ENCODE results near the gene DOCK10.
A peak's percentile ranks its signal among the peaks of the same experiment; 100 is the strongest.

DOCK10 gene

GRCh38 chr2:224802407-224802806 is 239.9 kb downstream of the DOCK10 start:
- Mint-ChIP-seq H3K9me3 (ENCODE audit: low read depth) (no peaks in the 10 kb centered on the region), H3K4me1 (ENCODE audit: low read depth) (no peaks in the 10 kb centered on the region), H3K27me3 (no peaks in the 10 kb centered on the region), H3K27ac (peak overlapping the region; percentile 68), H3K36me3 (peaks cover 10% of the 10 kb centered on the region), H3K4me3 (no peak overlapping the region)

- H3K36me3 Mint-ChIP-seq = peaks cover 11% of the 10 kb centered on the region
- no peaks in the 10 kb centered on the region for H3K9me3 Mint-ChIP-seq (ENCODE audit: low read depth)
- H3K27ac Mint-ChIP-seq = peak overlapping the region; percentile 65
- H3K27me3 Mint-ChIP-seq = no peaks in the 10 kb centered on the region
- no peak overlapping the region for H3K4me3 Mint-ChIP-seq
- H3K4me1 Mint-ChIP-seq (ENCODE audit: low read depth) = no peaks in the 10 kb centered on the region
These were observed 240.9 kb downstream of the DOCK10 start for GRCh38 chr2:224801360-224801759.

GRCh38 chr2:224799691-224800090 is 242.6 kb downstream of the DOCK10 start:
- Mint-ChIP-seq H3K4me3 (no peak overlapping the region), H3K27ac (peak overlapping the region; percentile 34), H3K4me1 (ENCODE audit: low read depth) (no peaks in the 10 kb centered on the region)

DNA sequence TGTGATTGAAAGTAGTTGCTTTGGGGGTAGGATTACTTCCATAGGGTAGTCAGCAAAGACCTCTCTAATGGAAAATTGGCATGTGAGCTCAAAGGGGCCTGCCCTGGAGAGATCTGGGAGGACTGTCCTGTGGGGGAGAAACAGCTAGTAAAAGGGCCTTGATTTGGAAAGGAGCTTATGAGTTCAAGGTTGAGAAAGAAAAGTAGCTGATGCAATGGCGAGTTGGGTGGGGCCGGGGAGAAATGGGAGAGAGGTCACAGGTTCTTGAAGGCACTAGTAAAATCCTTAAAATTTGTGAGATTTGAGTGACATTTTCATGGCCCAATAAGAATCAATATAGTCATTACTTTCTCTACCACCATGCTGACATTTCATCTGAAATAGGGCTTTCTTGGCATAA is 244.1 kb downstream of the DOCK10 start:
- H3K4me1 Mint-ChIP-seq (ENCODE audit: low read depth) = no peaks in the 10 kb centered on the region
- H3K9me3 Mint-ChIP-seq (ENCODE audit: low read depth) = no peaks in the 10 kb centered on the region
- H3K36me3 Mint-ChIP-seq = peaks cover 11% of the 10 kb centered on the region
- peak overlapping the region; percentile 75 for H3K27ac Mint-ChIP-seq
- no peaks in the 10 kb centered on the region for H3K27me3 Mint-ChIP-seq
- no peak overlapping the region for H3K4me3 Mint-ChIP-seq

More at GRCh38 chr2:224799691-224800090, 242.6 kb downstream of the DOCK10 start:
- Mint-ChIP-seq H3K36me3 (peaks cover 11% of the 10 kb centered on the region), H3K27me3 (no peaks in the 10 kb centered on the region), H3K9me3 (ENCODE audit: low read depth) (no peaks in the 10 kb centered on the region)

- no peak overlapping the region for H3K4me3 Mint-ChIP-seq
- no peaks in the 10 kb centered on the region for H3K27me3 Mint-ChIP-seq
- H3K4me1 Mint-ChIP-seq (ENCODE audit: low read depth) = no peaks in the 10 kb centered on the region
- H3K9me3 Mint-ChIP-seq (ENCODE audit: low read depth) = no peaks in the 10 kb centered on the region
- no peak overlapping the region for H3K27ac Mint-ChIP-seq
- H3K36me3 Mint-ChIP-seq = peaks cover 11% of the 10 kb centered on the region
These were observed 245.5 kb downstream of the DOCK10 start for GRCh38 chr2:224796695-224797305.

- no peaks in the 10 kb centered on the region for H3K27me3 Mint-ChIP-seq
- no peak overlapping the region for H3K4me3 Mint-ChIP-seq
- no peaks in the 10 kb centered on the region for H3K9me3 Mint-ChIP-seq (ENCODE audit: low read depth)
- no peaks in the 10 kb centered on the region for H3K4me1 Mint-ChIP-seq (ENCODE audit: low read depth)
- peak overlapping the region; percentile 64 for H3K27ac Mint-ChIP-seq
- H3K36me3 Mint-ChIP-seq = peaks cover 10% of the 10 kb centered on the region
These were observed 248.3 kb downstream of the DOCK10 start for GRCh38 chr2:224793946-224794345.

- Mint-ChIP-seq H3K4me1 (ENCODE audit: low read depth) (peaks cover 3% of the 10 kb centered on the region), H3K36me3 (peaks cover 12% of the 10 kb centered on the region), H3K9me3 (ENCODE audit: low read depth) (no peaks in the 10 kb centered on the region), H3K27ac (peak overlapping the region; percentile 43), H3K27me3 (no peaks in the 10 kb centered on the region), H3K4me3 (no peak overlapping the region)
These were observed 255.4 kb downstream of the DOCK10 start for GRCh38 chr2:224786848-224787247.

DNA sequence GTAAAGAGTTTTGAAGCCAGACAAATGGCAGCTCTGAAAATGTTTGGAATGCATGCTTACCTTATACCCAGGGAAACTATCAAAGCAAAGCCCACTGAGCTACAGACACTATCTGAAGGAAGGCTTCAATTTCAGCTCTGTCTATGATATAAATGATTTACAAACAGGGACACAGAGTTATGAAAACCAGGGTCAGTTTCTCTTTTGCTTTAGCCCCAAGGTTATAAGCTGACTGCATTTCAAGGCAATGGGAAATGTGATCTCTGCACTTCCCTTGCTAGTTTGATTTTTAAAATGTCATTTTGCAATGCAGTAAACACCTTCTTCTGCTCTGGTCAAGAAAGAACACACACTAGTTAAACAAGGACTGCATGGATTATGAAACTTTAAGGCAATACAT is 260.9 kb downstream of the DOCK10 start:
- H3K36me3 Mint-ChIP-seq = peaks cover 5% of the 10 kb centered on the region
- H3K4me1 Mint-ChIP-seq (ENCODE audit: low read depth) = peaks cover 4% of the 10 kb centered on the region
- H3K4me3 Mint-ChIP-seq = no peak overlapping the region
- H3K9me3 Mint-ChIP-seq (ENCODE audit: low read depth) = no peaks in the 10 kb centered on the region
- peak overlapping the region; percentile 67 for H3K27ac Mint-ChIP-seq
- H3K27me3 Mint-ChIP-seq = no peaks in the 10 kb centered on the region

- Mint-ChIP-seq H3K4me1 (ENCODE audit: low read depth) (peaks cover 4% of the 10 kb centered on the region), H3K27me3 (no peaks in the 10 kb centered on the region), H3K9me3 (ENCODE audit: low read depth) (no peaks in the 10 kb centered on the region), H3K4me3 (no peak overlapping the region), H3K36me3 (peaks cover 5% of the 10 kb centered on the region), H3K27ac (peak overlapping the region; percentile 37)
These were observed 261.4 kb downstream of the DOCK10 start for GRCh38 chr2:224780823-224781222.

DNA sequence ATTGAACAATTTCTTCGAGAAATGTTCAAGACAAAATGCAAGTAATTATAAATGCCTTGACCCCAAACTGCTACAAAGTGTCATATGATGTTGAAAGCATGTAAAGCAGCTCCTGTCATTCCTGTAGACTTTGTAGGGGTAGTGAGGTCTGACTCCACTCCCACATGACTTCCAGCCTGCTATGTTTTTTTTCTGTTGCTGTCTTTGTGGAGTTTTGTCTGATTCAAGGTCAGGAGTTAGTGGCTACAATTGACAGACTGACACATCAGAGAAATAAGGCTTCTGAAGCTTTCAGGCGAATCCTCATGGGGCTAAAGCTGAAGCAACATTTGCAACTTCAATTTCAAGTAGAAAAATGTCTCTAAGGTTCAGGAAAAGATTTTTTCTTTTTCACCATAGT is 262.2 kb downstream of the DOCK10 start:
- H3K36me3 Mint-ChIP-seq = peaks cover 5% of the 10 kb centered on the region
- peaks cover 4% of the 10 kb centered on the region for H3K4me1 Mint-ChIP-seq (ENCODE audit: low read depth)
- H3K9me3 Mint-ChIP-seq (ENCODE audit: low read depth) = no peaks in the 10 kb centered on the region
- no peaks in the 10 kb centered on the region for H3K27me3 Mint-ChIP-seq
- peak overlapping the region; percentile 64 for H3K27ac Mint-ChIP-seq
- no peak overlapping the region for H3K4me3 Mint-ChIP-seq

DNA sequence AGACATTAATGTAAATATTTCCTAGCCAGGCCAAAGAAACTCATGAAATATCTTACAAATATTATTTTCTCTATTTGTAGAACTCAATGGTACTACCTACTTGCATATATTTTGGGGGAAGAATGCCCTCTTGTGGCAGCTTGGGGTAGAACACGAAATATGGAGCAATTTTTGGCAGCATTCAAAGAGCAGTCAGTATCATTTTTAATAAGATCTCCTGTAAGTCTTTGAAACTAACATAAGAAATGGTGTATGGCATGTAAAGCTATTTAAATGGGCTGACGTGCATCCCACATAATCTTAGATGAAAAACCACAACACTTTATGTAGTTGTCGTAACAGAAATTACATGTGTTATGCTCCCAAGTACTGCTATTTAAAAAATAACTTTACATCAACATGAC is 263.8 kb downstream of the DOCK10 start:
- no peaks in the 10 kb centered on the region for H3K27me3 Mint-ChIP-seq
- peak overlapping the region; percentile 24 for H3K27ac Mint-ChIP-seq
- no peaks in the 10 kb centered on the region for H3K9me3 Mint-ChIP-seq (ENCODE audit: low read depth)
- peaks cover 4% of the 10 kb centered on the region for H3K4me1 Mint-ChIP-seq (ENCODE audit: low read depth)
- no peak overlapping the region for H3K4me3 Mint-ChIP-seq
- H3K36me3 Mint-ChIP-seq = no peaks in the 10 kb centered on the region

- Mint-ChIP-seq H3K27me3 (no peaks in the 10 kb centered on the region), H3K9me3 (ENCODE audit: low read depth) (no peaks in the 10 kb centered on the region), H3K36me3 (peaks cover 3% of the 10 kb centered on the region), H3K27ac (no peak overlapping the region), H3K4me3 (no peak overlapping the region), H3K4me1 (ENCODE audit: low read depth) (peaks cover 4% of the 10 kb centered on the region)
These were observed 264.7 kb downstream of the DOCK10 start for GRCh38 chr2:224777559-224777930.

GRCh38 chr2:224776795-224777558 is 265.3 kb downstream of the DOCK10 start:
- Mint-ChIP-seq H3K27ac (peak overlapping the region; percentile 31), H3K4me3 (no peak overlapping the region), H3K36me3 (peaks cover 5% of the 10 kb centered on the region), H3K4me1 (ENCODE audit: low read depth) (peaks cover 4% of the 10 kb centered on the region), H3K9me3 (ENCODE audit: low read depth) (no peaks in the 10 kb centered on the region), H3K27me3 (no peaks in the 10 kb centered on the region)

DNA sequence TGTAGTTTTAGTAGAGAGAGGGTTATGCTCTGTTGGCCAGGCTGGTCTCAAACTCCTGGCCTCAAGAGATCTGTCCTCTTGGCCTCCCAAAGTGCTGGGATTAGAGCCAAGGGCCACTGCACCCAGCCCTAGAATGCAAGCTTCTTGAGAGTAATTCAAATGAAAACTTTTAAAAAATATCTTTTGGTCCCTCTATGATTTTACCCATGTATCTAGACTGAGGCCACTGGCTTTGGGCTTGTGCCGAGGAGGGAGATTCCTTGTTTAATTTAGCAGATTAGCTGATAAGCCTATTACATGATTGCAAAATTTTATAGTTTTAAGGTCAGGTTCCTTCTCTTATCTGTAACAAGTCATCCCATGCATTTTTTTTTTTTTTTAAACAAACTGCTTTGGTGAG is 266.6 kb downstream of the DOCK10 start:
- Mint-ChIP-seq H3K27ac (no peak overlapping the region), H3K36me3 (peaks cover 7% of the 10 kb centered on the region), H3K9me3 (ENCODE audit: low read depth) (no peaks in the 10 kb centered on the region), H3K4me3 (no peak overlapping the region), H3K4me1 (ENCODE audit: low read depth) (peaks cover 4% of the 10 kb centered on the region), H3K27me3 (no peaks in the 10 kb centered on the region)

DNA sequence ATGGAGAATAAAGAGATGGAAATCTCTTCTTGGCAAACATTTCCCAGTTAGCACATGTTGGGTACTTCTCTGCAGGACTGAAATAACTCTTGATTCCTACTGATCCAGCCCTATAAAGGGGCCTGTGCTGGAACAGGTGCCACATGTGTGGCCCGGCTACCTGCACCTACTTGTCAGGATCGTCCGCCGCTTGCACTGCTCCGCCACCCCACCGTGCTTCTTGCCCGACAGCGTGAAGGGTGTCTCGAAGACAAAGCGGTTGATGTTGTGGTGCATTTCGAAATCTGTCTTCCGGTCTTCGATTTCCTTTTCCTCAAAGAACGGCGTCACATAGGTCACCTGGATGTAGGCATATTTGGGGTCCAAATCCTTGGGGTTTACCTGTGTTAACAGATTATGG is 267.5 kb downstream of the DOCK10 start:
- Mint-ChIP-seq H3K27me3 (no peaks in the 10 kb centered on the region), H3K9me3 (ENCODE audit: low read depth) (no peaks in the 10 kb centered on the region), H3K36me3 (peaks cover 11% of the 10 kb centered on the region), H3K4me1 (ENCODE audit: low read depth) (peaks cover 4% of the 10 kb centered on the region), H3K4me3 (no peak overlapping the region), H3K27ac (peak overlapping the region; percentile 47)

DNA sequence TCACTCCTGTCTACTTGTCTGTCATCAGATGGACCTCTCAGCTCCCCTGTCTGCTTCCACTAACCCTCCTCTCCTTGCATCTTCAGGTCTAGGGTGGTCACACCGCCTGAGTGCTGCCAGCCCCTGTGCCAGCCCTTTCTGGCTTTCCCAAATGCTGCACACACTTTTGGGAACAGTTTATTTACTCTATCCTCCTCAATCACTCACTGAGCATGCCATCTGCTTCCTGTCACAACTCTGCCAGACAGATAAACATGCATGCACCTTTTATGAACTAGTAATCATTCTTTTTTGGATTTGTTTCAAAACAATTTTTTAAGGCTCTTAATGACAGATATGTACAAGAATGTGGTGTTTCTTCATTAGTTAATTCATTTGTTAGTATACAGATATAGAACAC is 269.8 kb downstream of the DOCK10 start:
- H3K9me3 Mint-ChIP-seq (ENCODE audit: low read depth) = no peaks in the 10 kb centered on the region
- H3K27ac Mint-ChIP-seq = peak overlapping the region; percentile 61
- H3K4me1 Mint-ChIP-seq (ENCODE audit: low read depth) = peaks cover 5% of the 10 kb centered on the region
- H3K27me3 Mint-ChIP-seq = no peaks in the 10 kb centered on the region
- H3K36me3 Mint-ChIP-seq = peaks cover 15% of the 10 kb centered on the region
- H3K4me3 Mint-ChIP-seq = no peak overlapping the region

All from activated naive CD8-positive, alpha-beta T cell (primary cell).